ENCODE results near the gene ZNF682.
"Not testable (repeated sequence)": the region's sequence is repeated elsewhere in the genome, so short reads cannot be mapped to it uniquely, and the experiment has no call there.

- TF ChIP-seq, protein P1, sequence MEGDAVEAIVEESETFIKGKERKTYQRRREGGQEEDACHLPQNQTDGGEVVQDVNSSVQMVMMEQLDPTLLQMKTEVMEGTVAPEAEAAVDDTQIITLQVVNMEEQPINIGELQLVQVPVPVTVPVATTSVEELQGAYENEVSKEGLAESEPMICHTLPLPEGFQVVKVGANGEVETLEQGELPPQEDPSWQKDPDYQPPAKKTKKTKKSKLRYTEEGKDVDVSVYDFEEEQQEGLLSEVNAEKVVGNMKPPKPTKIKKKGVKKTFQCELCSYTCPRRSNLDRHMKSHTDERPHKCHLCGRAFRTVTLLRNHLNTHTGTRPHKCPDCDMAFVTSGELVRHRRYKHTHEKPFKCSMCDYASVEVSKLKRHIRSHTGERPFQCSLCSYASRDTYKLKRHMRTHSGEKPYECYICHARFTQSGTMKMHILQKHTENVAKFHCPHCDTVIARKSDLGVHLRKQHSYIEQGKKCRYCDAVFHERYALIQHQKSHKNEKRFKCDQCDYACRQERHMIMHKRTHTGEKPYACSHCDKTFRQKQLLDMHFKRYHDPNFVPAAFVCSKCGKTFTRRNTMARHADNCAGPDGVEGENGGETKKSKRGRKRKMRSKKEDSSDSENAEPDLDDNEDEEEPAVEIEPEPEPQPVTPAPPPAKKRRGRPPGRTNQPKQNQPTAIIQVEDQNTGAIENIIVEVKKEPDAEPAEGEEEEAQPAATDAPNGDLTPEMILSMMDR (IDR thresholded peaks at IDR 0.05), result not testable (repeated sequence)
- not testable (repeated sequence) for TF ChIP-seq EZH2 (IDR thresholded peaks at IDR 0.05; ENCODE audit: borderline replicate concordance, insufficient read depth, low read depth, low read length, poor library complexity, severe bottlenecking)
Observed at GRCh38 chr19:19966126-19966525, 73.2 kb downstream of the ZNF682 start.
